Measurements from ENCODE around the gene MAOB. TPM values are rescaled to one million over a fixed set of nuclear protein-coding genes. Genes with fewer than 3 reads are reported as not detected.

Gene MAOB
- polyA plus RNA-seq, 1 experiment = not detected

DNA sequence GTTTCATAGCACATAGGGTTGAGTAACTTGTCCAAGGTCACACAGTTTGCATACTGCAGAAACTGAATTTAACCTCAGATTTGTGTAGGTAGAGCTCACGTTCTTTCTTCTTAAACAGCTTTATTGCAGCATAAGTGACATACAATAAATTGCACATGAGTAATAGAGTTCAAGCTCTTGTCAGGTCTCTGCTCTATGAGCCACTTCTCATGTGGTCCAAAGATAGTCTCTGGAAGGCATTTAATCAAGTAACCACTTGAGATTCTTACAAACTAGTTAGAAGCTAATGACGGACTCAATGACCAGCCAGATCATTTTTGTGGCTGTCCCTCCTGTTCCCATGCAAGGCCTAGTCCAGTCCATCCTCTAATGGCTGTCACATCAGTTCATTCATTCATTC, 68.9 kb downstream of the MAOB start:
- Histone ChIP-seq H3K27me3 (ENCODE audit: control insufficient read depth, insufficient read depth, low read length) (no peaks in the 10 kb centered on the region), H3K4me3 (ENCODE audit: low read depth, low read length) (no peak overlapping the region), H3K36me3 (ENCODE audit: control insufficient read depth, insufficient read depth, low read length) (no peaks in the 10 kb centered on the region)
- ChIA-PET CTCF (no interaction called here), POLR2A (no interaction called here)
- TF ChIP-seq CTCF (IDR thresholded peaks at IDR 0.05; ENCODE audit: insufficient read depth, low read depth, low read length) = no peak
- DNase-seq (ENCODE audit: low read depth) = no peak

DNA sequence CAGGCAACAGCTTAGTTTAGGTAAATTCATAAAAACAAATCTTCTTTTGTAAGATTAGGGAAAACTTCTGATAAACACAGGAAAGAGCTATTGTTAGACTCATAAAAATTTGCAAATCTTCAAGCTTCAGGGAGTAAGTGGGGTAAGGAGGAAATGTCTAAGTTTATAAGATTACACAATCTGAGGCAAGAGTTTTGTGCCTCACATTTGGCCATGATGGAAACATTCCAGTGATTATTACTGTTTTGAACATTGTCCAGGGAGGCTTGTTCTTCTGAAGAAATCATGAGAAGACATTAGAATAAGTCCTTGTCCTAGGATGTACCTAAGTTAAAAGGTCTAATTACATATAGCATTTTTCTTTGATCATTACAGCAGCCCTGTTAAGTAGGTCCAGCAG, 72.8 kb downstream of the MAOB start:
- ChIA-PET CTCF (interaction anchor here (0.9 kb wide), 1 partner anchor 9 kb away, joined by 3 read pairs; no protein-coding TSS in a partner anchor), POLR2A (no interaction called here)
- no peak for DNase-seq (ENCODE audit: low read depth)
- Histone ChIP-seq H3K4me3 (ENCODE audit: low read depth, low read length) (no peak overlapping the region), H3K36me3 (ENCODE audit: control insufficient read depth, insufficient read depth, low read length) (no peaks in the 10 kb centered on the region), H3K27me3 (ENCODE audit: control insufficient read depth, insufficient read depth, low read length) (no peaks in the 10 kb centered on the region)
- no peak for TF ChIP-seq CTCF (IDR thresholded peaks at IDR 0.05; ENCODE audit: insufficient read depth, low read depth, low read length)

GRCh38 chrX:43808231-43808630, 74.0 kb downstream of the MAOB start:
- CTCF ChIA-PET = no interaction called here
- POLR2A ChIA-PET = no interaction called here
- no peak for TF ChIP-seq CTCF (IDR thresholded peaks at IDR 0.05; ENCODE audit: insufficient read depth, low read depth, low read length)
- Histone ChIP-seq H3K27me3 (ENCODE audit: control insufficient read depth, insufficient read depth, low read length) (no peaks in the 10 kb centered on the region), H3K36me3 (ENCODE audit: control insufficient read depth, insufficient read depth, low read length) (no peaks in the 10 kb centered on the region), H3K4me3 (ENCODE audit: low read depth, low read length) (no peak overlapping the region)
- DNase-seq (ENCODE audit: low read depth) = no peak

DNA sequence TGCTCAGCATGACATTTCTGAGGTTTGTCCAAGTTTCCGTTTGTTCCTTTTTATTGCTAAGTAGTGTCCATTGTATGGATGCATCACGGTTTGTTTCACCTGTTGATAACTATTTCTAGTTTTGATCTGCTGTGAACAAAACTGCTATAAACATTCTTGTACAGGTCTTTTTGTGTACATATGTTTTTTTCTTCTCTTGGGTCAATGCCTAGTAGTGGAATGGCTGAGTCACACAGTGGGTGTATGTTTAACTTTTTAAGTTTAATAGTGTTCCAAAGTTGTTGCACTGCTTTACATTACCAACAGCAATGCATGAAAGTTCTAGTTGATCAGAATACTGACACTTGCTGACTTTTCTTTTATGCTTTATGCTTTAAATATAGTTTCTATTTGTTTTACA, 76.7 kb downstream of the MAOB start:
- DNase-seq (ENCODE audit: low read depth) = no peak
- Histone ChIP-seq H3K4me3 (ENCODE audit: low read depth, low read length) (no peak overlapping the region), H3K36me3 (ENCODE audit: control insufficient read depth, insufficient read depth, low read length) (no peaks in the 10 kb centered on the region), H3K27me3 (ENCODE audit: control insufficient read depth, insufficient read depth, low read length) (no peaks in the 10 kb centered on the region)
- no peak for TF ChIP-seq CTCF (IDR thresholded peaks at IDR 0.05; ENCODE audit: insufficient read depth, low read depth, low read length)
- ChIA-PET POLR2A (no interaction called here), CTCF (no interaction called here)

DNA sequence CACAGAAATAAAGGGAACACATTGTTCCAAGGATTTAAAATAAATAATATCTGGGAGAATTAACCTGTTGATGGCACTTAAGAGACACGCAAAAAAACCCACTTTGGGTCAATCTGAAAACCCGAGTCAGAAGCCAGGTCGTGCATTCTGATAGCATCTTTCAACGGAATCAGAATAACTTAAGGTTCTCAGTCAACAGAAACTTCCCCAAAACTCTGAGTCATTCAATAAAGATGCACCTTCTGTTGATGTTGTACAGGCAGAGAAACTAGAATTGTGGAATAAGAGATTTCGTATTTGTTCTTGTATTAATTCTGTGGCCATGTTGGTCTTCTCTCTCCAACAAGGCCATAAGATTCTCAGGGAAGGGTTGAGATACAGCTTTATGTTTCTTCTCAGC, 78.2 kb downstream of the MAOB start:
- Histone ChIP-seq H3K27me3 (ENCODE audit: control insufficient read depth, insufficient read depth, low read length) (no peaks in the 10 kb centered on the region), H3K36me3 (ENCODE audit: control insufficient read depth, insufficient read depth, low read length) (no peaks in the 10 kb centered on the region), H3K4me3 (ENCODE audit: low read depth, low read length) (no peak overlapping the region)
- no peak for TF ChIP-seq CTCF (IDR thresholded peaks at IDR 0.05; ENCODE audit: insufficient read depth, low read depth, low read length)
- DNase-seq (ENCODE audit: low read depth) = no peak
- ChIA-PET CTCF (no interaction called here), POLR2A (no interaction called here)

Data from BJ (cell line).